ENCODE measurements around the gene PAX5. TPM values are rescaled to one million over a fixed set of nuclear protein-coding genes. Genes with fewer than 3 reads are reported as not detected.

PAX5 gene
- polyA plus RNA-seq, 3 donors: 0.03 to 0.15 TPM; not detected in 1

DNA sequence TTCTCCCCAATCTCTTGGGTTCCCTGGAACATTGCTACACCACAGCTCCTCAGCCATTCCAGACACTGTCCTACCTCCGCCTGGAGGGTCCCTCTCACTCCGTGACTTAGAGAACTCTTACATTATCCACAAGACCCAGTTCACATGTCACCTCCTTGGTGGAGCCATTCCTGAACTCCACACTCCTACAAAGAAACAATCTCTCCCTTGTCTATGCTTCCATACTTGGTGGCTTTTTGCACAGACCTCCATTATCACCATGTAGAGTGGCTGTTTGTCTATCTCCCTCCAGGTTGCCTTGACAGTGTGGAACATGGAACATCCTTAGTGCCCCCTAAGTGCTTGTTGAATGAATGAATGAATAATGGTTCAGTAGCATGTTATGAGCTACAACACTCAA, 105.9 kb downstream of the PAX5 start:
- Histone ChIP-seq H2AFZ (ENCODE audit: insufficient read depth, low read depth, low read length, poor library complexity, severe bottlenecking) (no peak overlapping the region), H4K20me1 (ENCODE audit: insufficient read depth, low read length) (no peaks in the 10 kb centered on the region), H3K9me3 (replicated peaks in 1 of 2; ENCODE audit: control insufficient read depth in 1 of 2, insufficient read depth in 1 of 2, low read length in 2 of 2) (no peaks in the 10 kb centered on the region), H3K4me3 (replicated peaks in 1 of 3; ENCODE audit: low read depth in 2 of 3, low read length in 3 of 3) (no peak overlapping the region), H3K36me3 (replicated peaks in 1 of 2; ENCODE audit: control insufficient read depth in 1 of 2, insufficient read depth in 2 of 2, low read length in 2 of 2) (no peaks in the 10 kb centered on the region), H3K9ac (ENCODE audit: insufficient read depth, low read length, poor library complexity, severe bottlenecking) (no peak overlapping the region), H3K27me3 (ENCODE audit: control insufficient read depth in 2 of 2, insufficient read depth in 2 of 2, low read length in 2 of 2) (no peaks in the 10 kb centered on the region), H3K79me2 (ENCODE audit: insufficient read depth, low read length) (no peaks in the 10 kb centered on the region), H3K4me1 (ENCODE audit: control insufficient read depth in 1 of 2, insufficient read depth in 2 of 2, low read length in 2 of 2) (no peaks in the 10 kb centered on the region), H3K27ac (ENCODE audit: low read depth in 1 of 2, low read length in 2 of 2) (no peak overlapping the region), H3K4me2 (replicated peaks; ENCODE audit: extremely low read depth, low read length, poor library complexity, severe bottlenecking) (no peak overlapping the region)
- 100% methylated on average over 2 of the region's 2 CpGs for WGBS (ENCODE audit: insufficient coverage)
- no peak overlapping the region for H3K4me3 Mint-ChIP-seq
- no peaks in the 10 kb centered on the region for H3K36me3 Mint-ChIP-seq
- no peak overlapping the region for H3K27ac Mint-ChIP-seq
- peaks cover 7 to 22% (median 13%) of the 10 kb centered on the region in 3 donors for H3K27me3 Mint-ChIP-seq (ENCODE audit: low read depth in 3 of 3)
- intact Hi-C loops (cut with micrococcal nuclease): no loop called here
- no peaks in the 10 kb centered on the region for H3K4me1 Mint-ChIP-seq
- no peak for DNase-seq
- peaks cover 0 to 6% (median 3%) of the 10 kb centered on the region in 7 donors for H3K9me3 Mint-ChIP-seq
- TF ChIP-seq, protein P1, sequence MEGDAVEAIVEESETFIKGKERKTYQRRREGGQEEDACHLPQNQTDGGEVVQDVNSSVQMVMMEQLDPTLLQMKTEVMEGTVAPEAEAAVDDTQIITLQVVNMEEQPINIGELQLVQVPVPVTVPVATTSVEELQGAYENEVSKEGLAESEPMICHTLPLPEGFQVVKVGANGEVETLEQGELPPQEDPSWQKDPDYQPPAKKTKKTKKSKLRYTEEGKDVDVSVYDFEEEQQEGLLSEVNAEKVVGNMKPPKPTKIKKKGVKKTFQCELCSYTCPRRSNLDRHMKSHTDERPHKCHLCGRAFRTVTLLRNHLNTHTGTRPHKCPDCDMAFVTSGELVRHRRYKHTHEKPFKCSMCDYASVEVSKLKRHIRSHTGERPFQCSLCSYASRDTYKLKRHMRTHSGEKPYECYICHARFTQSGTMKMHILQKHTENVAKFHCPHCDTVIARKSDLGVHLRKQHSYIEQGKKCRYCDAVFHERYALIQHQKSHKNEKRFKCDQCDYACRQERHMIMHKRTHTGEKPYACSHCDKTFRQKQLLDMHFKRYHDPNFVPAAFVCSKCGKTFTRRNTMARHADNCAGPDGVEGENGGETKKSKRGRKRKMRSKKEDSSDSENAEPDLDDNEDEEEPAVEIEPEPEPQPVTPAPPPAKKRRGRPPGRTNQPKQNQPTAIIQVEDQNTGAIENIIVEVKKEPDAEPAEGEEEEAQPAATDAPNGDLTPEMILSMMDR (IDR thresholded peaks at IDR 0.05): no peak

DNA sequence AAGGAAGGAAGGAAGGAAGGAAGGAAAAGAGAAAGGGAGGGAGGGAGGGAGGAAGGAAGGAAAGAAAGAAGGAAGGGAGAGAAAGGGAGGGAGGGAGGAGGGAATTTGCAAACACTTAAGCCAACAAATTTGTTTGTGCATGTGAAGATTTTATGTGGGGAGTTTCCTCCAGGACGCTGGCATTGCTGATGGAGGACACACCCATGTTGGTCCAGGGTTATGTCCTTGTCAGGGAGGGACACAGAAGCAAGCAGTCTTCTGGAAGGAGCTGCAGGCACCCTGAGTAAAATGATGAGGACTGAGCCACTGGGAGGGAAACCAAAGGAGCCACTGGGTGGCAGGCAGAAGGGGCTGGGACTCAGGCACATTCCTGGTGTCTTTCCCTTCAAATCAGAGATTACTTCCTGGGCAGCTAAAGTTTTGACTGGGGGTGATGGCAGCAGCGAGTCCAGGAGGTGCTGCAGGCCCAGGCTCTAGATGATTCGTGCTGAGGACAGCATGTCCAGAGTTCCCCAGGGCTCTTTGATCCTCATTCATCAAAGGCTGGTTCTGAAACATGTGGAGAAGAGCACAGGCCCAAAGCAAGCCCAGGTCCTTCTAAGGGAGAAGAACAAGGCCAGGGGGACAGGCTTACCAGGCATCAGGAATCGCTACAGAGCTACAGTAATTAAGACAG, 109.2 kb downstream of the PAX5 start:
- Mint-ChIP-seq H3K9me3 (peaks cover 0 to 3% (median 0%) of the 10 kb centered on the region in 7 donors), H3K4me3 (no peak overlapping the region), H3K36me3 (no peaks in the 10 kb centered on the region), H3K4me1 (no peaks in the 10 kb centered on the region), H3K27ac (peak overlapping the region in 1 of 7 donors; percentile 28), H3K27me3 (ENCODE audit: low read depth in 3 of 3) (peaks cover 7 to 21% (median 16%) of the 10 kb centered on the region in 3 donors)
- Histone ChIP-seq H3K36me3 (replicated peaks in 1 of 2; ENCODE audit: control insufficient read depth in 1 of 2, insufficient read depth in 2 of 2, low read length in 2 of 2) (no peaks in the 10 kb centered on the region), H4K20me1 (ENCODE audit: insufficient read depth, low read length) (no peaks in the 10 kb centered on the region), H3K4me1 (ENCODE audit: control insufficient read depth in 1 of 2, insufficient read depth in 2 of 2, low read length in 2 of 2) (no peaks in the 10 kb centered on the region), H3K4me2 (replicated peaks; ENCODE audit: extremely low read depth, low read length, poor library complexity, severe bottlenecking) (no peak overlapping the region), H3K9me3 (replicated peaks in 1 of 2; ENCODE audit: control insufficient read depth in 1 of 2, insufficient read depth in 1 of 2, low read length in 2 of 2) (no peaks in the 10 kb centered on the region), H3K4me3 (replicated peaks in 1 of 3; ENCODE audit: low read depth in 2 of 3, low read length in 3 of 3) (no peak overlapping the region), H2AFZ (ENCODE audit: insufficient read depth, low read depth, low read length, poor library complexity, severe bottlenecking) (no peak overlapping the region), H3K27me3 (ENCODE audit: control insufficient read depth in 2 of 2, insufficient read depth in 2 of 2, low read length in 2 of 2) (no peaks in the 10 kb centered on the region), H3K9ac (ENCODE audit: insufficient read depth, low read length, poor library complexity, severe bottlenecking) (no peak overlapping the region), H3K79me2 (ENCODE audit: insufficient read depth, low read length) (no peaks in the 10 kb centered on the region), H3K27ac (ENCODE audit: low read depth in 1 of 2, low read length in 2 of 2) (no peak overlapping the region)
- WGBS (ENCODE audit: insufficient coverage): 84% methylated on average over 4 of the region's 4 CpGs
- intact Hi-C loops (cut with micrococcal nuclease): no loop called here
- no peak for DNase-seq
- TF ChIP-seq, protein P1 (IDR thresholded peaks at IDR 0.05): no peak
